Astrocyte of the hippocampus (primary cell): ENCODE measurements around the gene THSD7B.

ENCODE experiments used
- DNase-seq: peaks from one replicate; pipeline ENCODE4 v3.0.0; 2011; ENCODE audit warnings: low read depth, low spot score

THSD7B gene

DNA sequence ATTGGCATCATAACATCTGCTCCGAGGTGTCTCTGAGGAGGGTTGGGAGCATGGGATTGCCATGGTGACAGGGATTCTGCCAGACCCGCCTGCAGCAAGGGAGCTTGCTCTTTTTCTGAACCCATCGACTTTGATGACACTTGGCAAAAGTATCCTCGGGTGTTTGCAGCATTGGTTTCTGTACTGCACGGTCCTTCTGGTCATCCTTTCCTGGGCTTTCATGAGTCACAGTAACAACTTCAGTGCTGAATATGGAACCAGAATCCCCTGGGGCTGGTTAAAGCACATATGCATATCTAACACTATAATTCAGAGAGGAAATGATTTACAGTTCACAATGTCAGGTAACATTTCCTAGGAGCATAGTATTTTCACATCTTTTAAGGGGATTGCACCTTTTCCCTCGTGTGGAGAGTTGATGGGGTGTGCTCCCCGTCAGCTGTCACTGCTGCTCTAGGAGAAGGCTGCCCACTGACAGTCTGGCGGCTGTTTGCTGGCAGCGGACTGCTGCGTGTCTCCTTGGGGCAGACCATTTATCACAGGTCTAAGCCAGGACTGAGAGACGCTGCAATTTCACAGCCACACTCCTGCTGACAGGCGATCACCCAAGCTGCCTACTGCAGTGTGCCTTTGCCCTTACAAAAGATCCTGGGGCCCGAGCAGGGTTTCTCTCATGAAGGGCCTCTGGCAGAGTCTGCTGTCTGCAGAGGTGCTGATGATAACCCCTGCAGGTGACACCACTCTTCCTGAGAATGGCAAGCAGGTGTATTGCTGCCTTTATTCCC, 425.3 kb downstream of the THSD7B start:
- no peak for DNase-seq

DNA sequence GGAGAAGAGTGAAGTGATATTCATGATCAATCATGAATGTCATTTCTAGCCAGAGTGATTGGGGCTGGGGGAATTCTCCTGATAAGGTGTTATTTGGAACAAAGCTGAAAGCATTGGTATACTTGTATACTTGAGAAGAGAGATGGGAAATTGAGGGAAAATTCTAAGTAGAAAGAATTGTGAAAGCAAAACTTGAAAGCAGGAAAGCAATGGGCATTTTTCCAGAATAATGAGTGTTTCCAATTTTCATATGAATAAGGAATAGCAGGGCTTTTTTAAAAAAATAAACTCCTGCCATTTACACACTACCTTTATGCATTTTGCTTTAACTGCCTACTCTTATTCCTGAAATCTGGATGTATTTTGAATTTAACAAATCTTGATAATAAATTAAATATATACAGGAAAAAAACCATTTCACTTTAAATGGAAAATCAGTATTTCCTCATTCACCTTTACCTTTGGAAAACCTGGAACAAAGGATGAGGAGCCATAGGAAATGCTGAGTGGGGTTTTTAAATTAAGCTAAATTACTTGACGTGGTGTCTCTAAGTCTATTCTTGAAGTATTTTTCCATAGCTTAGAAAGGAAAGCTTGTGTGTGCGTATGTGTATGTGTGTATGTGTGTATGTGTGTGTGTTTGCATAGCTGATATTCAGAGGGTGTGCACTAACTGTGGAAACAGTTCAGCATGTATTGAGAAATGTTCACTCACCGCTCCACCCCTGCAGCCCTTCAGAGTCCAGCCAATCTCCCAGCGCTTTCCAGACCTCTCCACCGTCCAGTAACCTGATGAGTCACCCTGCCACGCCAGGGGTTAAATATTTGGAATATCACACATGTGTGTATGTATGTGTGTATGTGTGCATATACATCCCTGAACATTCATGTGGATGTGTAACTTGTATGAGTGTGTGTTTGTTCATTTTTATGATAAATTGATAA, 427.3 kb downstream of the THSD7B start:
- DNase-seq = peak; percentile 31

DNA sequence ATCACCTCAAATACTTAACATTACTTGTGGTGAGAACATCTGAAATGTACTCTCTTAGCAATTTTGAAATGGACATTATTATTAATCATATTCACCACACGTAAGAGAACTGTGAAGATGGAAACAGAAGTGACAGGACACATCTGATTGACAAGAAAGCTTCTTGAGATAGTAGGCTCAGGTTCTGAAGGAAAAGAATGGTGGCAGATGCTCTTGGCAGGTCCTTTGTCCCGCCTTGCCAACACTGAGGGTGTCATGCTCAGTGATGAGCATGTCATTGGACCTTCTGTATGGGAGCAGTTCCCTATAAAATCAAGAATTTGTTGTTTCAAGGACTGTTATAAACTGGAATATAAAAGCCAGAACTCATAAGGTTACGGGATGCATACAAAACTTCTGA, 428.1 kb downstream of the THSD7B start:
- DNase-seq = no peak

DNA sequence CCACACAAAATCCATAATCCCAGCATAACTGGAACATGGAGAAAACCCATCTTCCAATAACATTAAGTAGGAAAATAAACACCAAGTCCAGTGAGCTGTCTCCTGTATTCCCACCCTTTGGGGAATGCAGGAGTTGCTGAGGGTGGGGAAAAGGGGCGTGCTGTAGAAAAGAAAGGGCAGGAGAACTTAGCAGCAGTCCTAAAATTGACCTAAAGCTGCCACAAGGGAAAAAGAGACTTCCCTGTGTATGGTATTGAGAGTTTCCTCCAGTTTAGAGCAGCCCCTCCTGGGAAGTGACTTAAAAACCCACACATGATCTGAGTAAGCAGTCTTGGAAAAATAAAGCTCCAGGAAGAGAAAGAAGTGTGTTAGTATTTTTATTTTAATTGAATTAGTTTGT, 428.8 kb downstream of the THSD7B start:
- DNase-seq = no peak

DNA sequence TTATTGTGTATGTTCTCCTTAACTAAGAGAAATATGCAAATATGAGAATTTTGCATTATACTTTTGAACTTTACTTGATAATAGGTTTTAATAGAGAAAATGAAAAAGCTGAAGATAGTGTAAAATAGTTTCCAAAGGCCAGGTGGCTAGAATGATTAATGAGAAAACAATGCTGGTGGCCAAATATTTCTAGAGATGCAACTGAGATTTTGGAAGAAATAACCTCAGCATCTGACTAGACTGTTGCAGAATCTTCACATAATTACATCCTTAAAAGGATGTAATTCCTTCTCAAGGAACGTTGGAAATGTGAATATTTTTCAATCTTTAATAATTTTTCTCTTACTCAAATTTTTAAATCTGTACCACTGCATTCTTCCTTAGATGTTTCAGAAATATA, 434.4 kb downstream of the THSD7B start:
- DNase-seq = no peak

DNA sequence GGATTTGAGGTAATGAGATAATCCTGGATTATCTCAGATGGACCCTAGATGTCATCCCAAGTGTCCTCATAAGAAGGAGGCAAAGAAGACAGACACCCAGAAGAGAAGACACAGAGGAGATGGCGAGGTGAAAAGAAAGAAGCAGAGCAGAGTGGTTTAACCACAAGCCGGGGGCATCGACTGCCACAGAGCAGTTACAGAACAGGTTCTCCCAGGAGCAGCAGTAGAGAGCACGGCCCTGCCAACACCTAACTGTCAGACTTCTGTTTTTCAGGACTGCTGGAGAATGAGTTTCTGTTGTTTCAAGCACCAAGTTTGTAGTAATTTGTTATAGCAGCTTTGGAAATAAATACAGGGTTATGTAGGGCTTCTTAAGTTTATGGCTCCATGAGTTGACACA, 437.0 kb downstream of the THSD7B start:
- DNase-seq = no peak

DNA sequence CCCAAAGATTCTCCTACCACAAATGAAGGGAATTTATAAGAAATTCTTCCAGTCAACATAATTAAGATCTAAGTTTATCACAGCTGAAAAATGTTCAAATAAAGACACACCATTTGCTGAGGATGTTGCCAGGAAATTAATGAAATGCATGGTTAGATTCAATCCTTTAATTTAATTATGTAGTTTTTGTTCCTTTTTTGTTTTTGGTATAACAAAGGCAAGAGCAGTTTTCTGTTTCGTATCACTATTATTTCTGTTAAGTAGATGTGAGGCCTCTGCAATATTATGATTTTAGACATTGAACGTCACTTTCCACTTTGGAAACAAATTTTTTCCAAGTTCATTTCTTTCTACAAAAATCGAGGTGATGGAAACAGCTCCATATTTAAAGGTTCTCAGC, 440.0 kb downstream of the THSD7B start:
- DNase-seq = no peak

DNA sequence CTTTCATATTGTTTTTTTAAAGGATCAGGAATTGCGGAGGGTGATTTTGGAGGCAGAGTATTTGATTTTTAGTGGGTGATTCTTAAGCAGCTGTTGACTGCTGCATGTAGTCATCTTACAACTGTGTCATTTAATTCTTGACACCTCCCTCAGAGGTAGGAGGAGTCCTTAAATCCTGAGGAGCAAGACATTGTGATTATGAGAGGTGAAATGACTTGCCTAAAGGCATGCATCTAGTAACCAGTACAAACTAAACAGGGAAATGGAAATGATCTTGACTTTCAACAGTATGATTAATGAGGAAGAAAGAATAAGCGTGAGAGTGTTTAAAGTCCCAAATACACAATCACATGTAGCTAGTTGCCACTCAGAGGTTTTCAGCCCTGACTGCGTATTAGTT, 440.7 kb downstream of the THSD7B start:
- no peak for DNase-seq

DNA sequence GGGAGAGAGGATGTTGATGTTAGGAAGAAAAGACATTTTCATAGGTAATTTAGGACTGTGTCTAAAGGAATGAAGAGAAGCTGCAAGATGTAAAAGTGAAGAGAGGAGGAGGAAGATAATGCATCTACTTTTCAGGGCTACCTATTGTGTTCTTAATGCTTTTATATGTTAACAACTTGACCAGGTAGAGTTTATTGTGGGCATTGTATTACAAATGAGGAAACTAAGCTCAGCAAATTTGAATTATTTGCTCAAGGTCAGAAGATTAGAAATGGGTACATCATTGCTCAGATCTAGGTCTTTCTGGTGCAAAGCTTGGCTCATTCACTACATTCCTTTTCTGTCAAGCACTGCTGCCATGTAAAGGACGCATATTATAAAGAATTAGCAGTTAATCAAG, 441.7 kb downstream of the THSD7B start:
- DNase-seq = no peak

DNA sequence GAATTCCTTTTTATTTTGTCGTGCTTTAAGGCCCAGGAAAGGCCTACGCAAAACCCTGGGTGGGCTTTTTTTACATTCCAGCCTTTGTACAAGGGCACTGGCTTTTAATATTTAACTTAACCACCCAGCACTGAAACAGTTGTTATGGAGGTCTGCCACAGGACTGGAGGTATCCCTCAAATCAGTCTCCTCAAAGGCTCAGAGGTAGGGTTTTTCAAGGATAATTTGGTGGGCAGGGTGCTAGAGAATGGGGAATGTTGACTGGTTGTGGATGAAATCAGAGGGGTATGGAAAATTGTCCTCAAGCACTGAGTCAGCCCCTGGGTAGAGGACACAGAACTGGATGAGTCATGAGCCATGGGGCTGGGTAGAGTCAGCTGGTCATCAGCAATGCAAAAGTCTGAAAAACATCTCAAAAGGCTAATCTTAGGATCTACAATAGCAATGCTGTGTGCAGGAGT, 443.1 kb downstream of the THSD7B start:
- peak; percentile 68 for DNase-seq

DNA sequence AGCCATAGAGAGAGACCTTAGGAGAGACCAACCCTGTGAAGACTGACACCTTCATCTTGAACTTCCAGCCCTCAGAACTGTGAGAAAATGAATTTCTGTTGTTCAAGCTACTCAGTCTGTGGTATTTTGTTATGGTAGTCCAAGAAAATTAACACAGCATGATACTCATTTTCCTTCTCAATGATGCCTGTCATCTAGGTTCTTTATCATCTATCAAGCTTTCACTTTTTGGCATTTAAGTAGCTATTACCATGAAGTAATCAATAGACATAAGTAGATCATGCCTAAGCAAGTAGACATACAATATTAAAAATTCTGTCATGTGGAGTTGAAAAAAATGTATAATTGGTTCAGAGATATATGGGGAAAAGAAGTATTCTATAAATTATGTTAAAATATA, 444.7 kb downstream of the THSD7B start:
- no peak for DNase-seq

DNA sequence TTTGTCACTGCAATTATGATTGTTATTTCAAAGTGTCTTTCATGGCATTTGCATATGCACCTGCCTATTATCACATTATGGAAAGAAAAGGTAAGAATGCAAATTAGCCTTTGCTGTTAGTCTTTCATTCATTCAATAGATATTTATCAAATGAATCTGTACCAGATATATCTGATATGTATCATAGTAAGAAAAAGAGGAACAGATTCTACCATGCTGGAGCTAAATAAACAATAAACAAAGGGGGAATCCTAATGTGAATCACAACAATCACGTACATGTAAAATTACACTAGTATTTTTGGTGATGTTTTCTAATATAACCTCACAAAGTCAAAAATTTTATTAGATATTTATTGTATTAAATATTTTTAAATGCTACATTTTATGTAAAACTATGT, 446.4 kb downstream of the THSD7B start:
- no peak for DNase-seq

DNA sequence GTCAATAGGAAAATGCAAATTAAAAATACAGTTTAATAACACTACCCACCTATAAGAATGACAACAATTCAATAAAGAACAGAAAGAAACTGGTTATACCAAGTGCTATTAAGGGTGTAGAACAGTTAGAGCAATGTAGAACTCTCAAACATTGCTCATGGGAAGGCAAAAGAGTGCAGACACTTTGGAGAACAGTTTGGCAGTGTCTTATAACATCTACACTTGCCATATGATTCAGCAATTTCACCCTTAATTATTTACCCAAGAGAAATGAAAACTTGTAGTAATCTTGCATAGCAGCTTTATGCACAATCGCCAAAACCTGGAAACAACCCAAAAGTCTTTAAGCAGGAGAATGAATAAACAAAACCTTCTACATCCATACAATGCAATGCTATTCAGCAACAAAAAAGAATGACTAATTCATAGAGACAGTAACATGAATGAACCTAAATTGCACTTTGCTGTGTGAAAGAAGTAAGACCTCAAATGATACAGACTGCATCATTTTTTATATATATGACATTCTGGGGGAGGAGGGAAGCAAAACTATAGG, 455.2 kb downstream of the THSD7B start:
- DNase-seq = peak; percentile 31

DNA sequence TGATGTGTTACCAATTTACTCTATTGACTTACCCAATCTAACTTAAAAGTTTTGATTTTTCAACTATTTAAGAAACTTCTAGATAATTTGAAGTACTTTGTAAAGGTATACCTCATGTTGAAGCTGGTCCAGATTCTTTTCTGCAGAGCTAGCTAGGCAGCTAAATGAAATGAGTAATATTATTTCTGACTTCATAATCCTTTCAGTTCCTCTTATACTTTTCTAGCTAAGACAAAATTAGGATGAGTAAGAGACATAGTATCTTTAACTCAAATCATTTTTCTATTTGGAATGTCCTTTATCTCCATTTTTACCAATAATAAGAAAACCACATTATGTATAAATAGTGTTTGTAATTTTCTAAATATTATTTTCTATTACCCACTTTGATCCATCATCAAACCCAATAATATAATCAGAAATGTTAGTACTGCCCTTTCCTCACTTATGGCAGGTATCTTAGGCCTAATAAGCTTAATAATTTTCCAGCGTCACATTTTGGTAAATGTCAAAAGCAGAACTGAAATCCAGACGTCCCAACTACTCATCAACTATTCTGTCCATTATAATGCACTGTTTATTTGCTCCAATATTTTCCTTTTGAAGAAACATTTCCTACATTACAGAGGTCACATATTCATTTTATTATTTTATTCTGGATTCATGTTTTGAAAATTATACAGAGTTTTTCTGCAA, 456.6 kb downstream of the THSD7B start:
- DNase-seq = no peak

DNA sequence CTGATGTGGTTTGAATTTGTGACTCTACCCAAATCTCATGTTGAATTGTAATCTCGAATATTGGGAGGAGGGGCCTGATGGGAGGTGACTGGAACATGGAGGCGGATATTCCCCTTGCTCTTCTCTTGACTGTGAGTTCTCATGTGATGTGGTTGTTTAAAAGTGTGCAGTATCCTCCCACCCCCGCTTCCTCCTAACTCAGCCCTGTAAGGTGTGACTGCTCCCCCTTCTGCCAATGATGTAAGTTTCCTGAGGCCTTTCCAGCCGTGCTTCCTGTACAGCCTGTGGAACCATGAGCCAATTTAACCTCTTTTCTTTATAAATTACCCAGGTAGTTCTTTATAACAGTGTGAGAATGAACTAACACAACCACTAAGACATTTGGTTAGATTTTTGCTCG, 458.4 kb downstream of the THSD7B start:
- no peak for DNase-seq

DNA sequence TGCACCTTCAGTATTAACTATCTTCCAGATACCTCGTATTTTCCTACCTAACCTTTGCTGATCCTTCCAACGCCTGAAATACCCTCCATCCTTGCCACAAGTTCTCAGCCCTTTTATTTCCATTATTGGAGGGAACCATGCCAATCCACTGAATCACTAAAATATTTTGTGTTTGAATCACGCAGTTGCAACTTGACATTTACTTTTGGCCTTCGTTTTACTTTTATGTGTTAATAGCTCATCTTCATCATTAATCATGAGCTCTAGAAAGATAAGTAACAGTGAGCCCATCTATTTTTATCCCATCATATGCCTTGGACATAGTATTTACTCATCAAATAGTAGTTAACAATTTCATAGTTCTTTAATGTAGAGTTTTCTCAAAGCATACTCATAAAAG, 463.2 kb downstream of the THSD7B start:
- DNase-seq = peak; percentile 66

DNA sequence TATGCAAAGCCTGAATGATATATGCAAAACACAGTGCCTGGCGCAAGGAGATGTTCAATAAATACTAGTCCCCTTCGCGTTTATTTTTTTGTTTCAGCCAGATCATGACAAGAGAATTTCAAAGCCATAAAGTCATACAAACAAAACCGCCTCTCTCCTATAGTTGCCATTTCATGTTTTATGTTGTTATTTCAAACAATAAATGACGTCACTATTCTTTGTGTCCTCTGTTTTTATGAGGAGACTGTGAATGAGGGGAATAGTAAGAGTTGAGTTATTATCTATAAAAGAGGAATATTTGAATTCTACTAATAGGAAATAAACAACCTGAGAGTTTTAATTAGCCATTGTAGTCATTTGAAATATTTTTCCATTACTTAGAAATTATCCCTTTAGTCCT, 464.5 kb downstream of the THSD7B start:
- no peak for DNase-seq

DNA sequence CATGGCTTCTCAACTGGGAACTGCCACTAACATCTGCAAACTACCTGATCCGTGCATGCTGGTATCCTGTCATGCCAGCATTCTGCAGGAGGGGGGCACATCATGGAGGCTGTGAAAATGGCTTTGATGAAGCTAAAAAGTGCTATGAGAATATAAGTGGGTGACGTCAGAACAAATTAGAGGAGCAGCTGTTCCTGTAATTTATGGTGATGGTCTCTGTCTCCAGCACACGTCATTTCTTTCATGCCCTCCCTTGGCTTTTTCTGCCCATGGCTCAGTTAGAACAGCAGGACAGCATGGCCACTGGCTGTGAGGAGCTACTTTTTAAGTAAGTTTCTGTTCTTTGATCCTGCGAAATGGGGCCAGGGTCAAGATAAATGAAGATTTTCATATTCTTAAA, 466.3 kb downstream of the THSD7B start:
- no peak for DNase-seq

DNA sequence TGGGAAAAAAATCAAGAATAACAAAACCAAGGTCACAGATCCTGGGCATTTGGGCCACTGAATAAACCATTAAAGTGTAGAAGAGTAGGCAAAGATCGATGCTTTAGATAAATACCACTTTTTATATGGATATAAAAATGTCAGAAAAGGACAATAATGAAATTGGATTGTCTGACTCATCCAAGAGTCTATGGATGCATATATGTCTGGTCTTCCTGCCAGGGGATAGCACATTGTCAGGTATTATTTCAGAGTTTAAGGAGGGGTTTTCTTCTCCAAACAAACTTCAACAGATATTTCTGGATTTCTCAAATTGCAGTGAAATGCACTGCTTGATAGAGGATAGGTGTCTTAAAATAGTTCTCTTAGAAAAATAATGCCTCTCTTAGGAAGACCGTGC, 466.7 kb downstream of the THSD7B start:
- no peak for DNase-seq

DNA sequence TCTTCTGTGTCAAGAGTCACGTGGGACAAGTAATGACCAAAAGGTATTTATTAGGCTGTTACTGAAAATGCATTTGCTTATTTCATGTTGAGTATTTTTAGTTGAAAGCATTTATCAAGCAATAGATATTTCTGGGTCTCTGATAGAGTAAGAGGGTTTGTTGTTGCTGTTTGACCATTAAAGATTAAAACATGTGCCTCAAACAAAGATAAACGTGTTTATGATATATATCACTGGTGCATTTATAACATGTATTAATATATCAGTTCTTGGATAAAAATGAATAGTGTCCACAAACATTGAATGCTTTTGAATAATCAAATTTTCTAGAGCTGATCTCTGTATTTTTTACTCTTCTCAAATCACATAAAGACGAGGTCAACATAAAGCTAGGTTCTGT, 467.7 kb downstream of the THSD7B start:
- no peak for DNase-seq

DNA sequence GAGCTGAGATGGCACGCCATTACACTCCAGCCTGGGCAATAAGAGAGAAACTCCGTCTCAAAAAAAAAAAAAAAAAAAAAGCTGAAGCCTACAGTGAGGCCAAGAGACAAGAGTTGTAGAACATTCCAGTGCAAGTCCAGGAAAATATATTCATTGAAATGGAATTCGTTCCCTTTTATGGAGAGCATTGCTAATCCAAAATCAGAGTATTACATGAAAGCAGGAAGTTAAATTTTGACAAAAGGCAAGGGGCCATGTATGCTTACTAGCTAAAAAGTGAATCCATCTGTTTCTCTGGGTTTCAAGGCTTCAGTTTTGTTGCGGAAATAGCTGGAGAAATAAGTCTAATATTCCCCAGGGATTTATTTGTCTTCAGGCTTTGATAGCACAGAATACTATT, 471.7 kb downstream of the THSD7B start:
- DNase-seq = peak; percentile 50

DNA sequence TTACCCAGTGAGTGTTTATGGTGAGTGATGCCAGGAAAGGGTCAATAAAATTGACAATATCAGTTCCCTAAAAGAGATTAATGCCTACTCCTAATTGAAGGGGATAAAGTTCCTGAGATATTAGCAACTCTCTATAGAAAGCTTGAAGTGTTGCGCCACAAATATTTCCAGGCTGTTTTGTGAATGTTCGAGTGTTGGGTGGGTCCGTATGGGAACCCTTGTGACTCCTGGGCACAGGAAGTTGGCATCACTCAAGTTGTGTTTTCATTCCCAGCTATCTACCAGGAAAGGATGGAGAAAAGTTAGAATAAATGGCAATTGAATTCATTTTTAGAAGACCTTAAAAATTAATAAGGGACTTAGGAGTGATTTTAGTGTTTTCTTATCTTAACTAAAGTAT, 472.7 kb downstream of the THSD7B start:
- DNase-seq = no peak
